Mononuclear cell (primary cell): ENCODE measurements around the gene TIMP2. TPM values are rescaled to one million over a fixed set of nuclear protein-coding genes. Genes with fewer than 3 reads are reported as not detected.
"Not testable (repeated sequence)": the region's sequence is repeated elsewhere in the genome, so short reads cannot be mapped to it uniquely, and the experiment has no call there.

Experiments
- H3K27me3 ChIP-seq: 2 replicates; pipeline ENCODE4 v1.6.0; 2011; ENCODE audit warnings: low read length, control low read depth; ENCODE audit not compliant: insufficient read depth
- H3K4me1 ChIP-seq: 2 replicates; pipeline ENCODE4 v1.5.1; 2011; ENCODE audit warnings: mild to moderate bottlenecking, low read length, control low read depth; ENCODE audit not compliant: insufficient read depth
- H3K4me3 ChIP-seq: 2 replicates; pipeline ENCODE4 v1.5.1; 2011; ENCODE audit warnings: mild to moderate bottlenecking, low read length, moderate library complexity
- H3K9me3 ChIP-seq: 2 replicates; pipeline ENCODE4 v1.5.1; 2011; ENCODE audit warnings: low read depth, mild to moderate bottlenecking, control low read depth, low read length
- total RNA-seq: library from RNA; depleted of rRNA; stranded (reverse); fragments of >200 nt; gene quantifications from one replicate; pipeline ENCODE4 v1.2.3, GENCODE V29; 2012

TIMP2 gene
- total RNA-seq, 1 donor = 19.9 TPM

DNA sequence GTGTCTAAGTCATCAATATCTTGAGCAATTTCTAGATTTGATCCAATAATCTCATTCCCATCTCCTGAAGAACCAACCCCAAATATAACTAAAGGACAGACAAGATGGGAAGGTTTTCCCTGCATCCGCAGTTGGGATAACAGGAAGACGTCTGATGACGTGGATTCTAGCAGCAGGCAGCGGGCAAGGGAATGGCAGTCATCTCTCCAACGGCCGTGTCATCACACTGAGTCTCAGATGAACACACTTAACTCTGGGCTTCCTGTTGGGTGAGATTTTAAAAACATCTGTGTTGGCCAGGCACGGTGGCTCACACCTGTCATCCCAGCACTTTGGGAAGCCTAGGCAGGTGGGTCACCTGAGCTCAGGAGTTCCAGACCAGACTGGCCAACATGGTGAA lies 20.9 kb upstream of the TIMP2 start:
- H3K4me1 ChIP-seq = no peaks in the 10 kb centered on the region
- H3K9me3 ChIP-seq = no peaks in the 10 kb centered on the region
- H3K27me3 ChIP-seq = no peaks in the 10 kb centered on the region
- H3K4me3 ChIP-seq = no peak overlapping the region

DNA sequence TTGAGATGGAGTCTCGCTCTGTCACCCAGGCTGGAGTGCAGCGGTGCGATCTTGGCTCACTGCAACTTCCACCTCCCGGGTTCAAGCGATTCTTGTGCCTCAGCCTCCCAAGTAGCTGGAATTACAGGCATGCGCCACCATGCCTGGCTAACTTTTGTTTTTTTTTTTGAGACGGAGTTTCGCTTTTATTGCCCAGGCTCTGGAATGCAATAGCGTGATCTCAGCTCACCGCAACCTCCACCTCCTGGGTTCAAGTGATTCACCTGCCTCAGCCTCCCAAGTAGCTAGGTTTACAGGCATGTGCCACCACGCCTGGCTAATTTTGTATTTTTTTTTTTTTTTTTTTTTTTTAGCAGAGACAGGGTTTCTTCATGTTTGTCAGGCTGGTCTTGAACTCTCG lies 20.3 kb upstream of the TIMP2 start:
- H3K4me3 ChIP-seq, H3K9me3 ChIP-seq, H3K27me3 ChIP-seq, H3K4me1 ChIP-seq: not testable (repeated sequence)

DNA sequence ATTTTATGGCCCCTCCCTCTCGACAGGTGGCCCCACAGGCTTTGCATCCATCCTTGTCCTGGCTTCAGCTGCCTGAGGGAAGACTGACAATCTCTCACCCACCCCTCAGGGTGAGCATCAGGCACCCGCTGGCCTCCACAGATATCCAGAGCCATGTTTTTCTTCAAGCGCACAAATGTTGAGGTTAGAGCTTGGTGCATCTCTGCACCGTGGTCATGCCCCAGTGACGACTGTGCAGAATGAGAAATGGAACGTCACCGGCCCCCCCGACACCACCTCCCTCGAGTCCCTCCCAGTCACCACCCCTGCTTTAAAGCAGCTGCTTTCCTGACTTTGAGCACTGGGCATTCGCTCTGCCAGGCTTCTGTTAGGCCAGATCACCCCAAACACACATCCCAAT lies 19.8 kb upstream of the TIMP2 start:
- no peaks in the 10 kb centered on the region for H3K27me3 ChIP-seq
- H3K4me1 ChIP-seq = no peaks in the 10 kb centered on the region
- H3K4me3 ChIP-seq = no peak overlapping the region
- H3K9me3 ChIP-seq = no peaks in the 10 kb centered on the region

DNA sequence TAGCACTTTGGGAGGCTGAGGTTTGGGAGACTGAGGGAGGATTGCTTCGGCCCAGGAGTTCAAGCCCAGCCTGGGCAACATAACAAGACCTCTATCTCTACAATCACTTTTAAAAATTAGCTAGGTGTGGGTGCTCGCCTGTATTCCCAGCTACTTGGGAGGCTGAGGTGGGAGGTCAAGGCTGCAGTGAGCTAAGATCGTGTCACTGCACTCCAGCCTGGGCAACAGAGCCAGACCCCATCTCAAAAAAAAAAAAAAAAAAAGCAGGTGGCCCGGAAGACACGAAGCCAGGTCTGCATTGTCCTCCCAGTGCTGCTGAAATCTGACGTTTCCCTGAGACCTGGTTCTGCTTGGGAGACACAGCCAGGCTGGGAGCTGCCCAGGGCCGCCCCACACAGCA lies 18.8 kb upstream of the TIMP2 start:
- H3K27me3 ChIP-seq = no peaks in the 10 kb centered on the region
- H3K4me3 ChIP-seq = no peak overlapping the region
- H3K4me1 ChIP-seq = no peaks in the 10 kb centered on the region
- H3K9me3 ChIP-seq = no peaks in the 10 kb centered on the region

DNA sequence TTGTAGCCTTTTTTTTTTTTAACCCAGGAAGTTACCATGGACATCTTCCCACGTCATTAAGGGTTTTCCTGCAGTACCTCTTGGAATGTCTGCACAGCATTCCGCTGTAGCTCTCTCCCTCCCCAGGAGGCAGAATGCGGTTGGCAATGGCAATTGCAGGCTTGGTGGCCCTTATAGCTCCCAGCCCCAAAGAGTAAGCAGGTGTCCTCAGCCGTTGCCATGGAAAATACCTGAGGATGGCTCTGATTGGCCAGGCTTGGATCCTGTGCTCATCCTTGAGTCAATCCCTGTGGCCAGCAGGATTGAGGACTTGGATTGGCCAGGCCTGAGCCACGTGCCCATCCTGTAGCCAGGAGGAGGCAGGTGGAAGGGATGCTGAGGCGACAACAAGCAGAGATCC lies 15.5 kb upstream of the TIMP2 start:
- Histone ChIP-seq H3K27me3 (no peaks in the 10 kb centered on the region), H3K4me3 (no peak overlapping the region), H3K9me3 (no peaks in the 10 kb centered on the region), H3K4me1 (no peaks in the 10 kb centered on the region)

DNA sequence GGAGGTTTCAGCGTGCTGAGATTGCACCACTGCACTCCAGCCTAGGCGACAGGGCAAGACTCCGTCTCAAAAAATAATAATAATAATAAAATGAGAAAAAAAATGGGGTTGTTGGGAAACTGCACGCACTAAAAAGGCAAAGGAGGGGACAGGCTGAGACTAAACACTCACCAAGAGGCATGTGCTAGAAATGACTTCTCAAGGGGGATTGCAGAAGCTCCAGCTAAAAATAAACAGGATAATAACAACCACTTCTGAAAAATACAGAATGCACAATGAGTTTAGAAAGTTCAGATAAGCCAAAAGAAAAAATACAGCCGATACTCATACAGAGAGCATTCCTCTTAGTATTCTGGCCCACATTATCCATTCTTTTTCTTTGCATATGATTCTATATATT lies 15.1 kb upstream of the TIMP2 start:
- Histone ChIP-seq H3K4me1 (no peaks in the 10 kb centered on the region), H3K9me3 (no peaks in the 10 kb centered on the region), H3K4me3 (no peak overlapping the region), H3K27me3 (no peaks in the 10 kb centered on the region)

DNA sequence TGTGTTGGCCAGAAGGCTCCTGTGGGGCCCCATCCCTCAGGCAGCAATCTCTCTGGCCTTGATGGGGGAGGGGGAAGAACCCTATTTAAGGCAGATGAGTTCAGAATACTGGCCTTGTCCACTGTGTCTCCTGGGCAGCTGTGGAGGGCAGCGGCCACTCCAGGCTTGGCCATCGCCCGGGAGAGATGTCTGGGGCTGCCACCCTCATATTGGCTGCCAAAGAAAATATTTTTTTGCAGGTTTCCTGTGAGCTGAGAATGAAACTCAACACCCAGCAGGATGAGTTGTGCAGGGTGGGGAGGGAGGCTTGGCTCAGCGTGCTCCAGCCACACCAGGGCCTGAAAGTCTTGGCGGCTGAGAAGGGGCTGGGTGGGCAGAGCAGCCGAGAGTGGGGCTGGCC lies 14.4 kb upstream of the TIMP2 start:
- no peak overlapping the region for H3K4me3 ChIP-seq
- no peaks in the 10 kb centered on the region for H3K27me3 ChIP-seq
- no peaks in the 10 kb centered on the region for H3K9me3 ChIP-seq
- no peaks in the 10 kb centered on the region for H3K4me1 ChIP-seq

DNA sequence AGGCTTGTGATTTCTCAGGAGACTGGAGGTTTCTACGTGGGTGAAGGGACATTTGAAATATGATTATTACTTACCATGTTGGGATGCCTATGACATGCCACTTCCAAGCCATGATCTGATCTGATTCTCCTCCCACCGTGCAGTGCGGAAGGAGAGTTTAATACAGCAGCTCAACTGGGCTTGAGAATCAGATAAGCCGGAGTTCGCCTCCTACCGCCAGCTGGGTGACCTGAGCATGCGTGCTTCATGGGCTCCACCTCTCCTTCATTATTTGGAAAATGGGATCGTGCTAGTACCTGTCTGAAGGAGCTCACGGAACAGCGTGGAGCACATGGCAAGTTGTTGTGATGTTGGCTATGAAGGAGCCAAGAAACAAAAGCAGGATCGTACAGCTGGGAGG lies 12.4 kb upstream of the TIMP2 start:
- Histone ChIP-seq H3K4me1 (peaks cover 17% of the 10 kb centered on the region), H3K4me3 (no peak overlapping the region), H3K27me3 (no peaks in the 10 kb centered on the region), H3K9me3 (no peaks in the 10 kb centered on the region)

DNA sequence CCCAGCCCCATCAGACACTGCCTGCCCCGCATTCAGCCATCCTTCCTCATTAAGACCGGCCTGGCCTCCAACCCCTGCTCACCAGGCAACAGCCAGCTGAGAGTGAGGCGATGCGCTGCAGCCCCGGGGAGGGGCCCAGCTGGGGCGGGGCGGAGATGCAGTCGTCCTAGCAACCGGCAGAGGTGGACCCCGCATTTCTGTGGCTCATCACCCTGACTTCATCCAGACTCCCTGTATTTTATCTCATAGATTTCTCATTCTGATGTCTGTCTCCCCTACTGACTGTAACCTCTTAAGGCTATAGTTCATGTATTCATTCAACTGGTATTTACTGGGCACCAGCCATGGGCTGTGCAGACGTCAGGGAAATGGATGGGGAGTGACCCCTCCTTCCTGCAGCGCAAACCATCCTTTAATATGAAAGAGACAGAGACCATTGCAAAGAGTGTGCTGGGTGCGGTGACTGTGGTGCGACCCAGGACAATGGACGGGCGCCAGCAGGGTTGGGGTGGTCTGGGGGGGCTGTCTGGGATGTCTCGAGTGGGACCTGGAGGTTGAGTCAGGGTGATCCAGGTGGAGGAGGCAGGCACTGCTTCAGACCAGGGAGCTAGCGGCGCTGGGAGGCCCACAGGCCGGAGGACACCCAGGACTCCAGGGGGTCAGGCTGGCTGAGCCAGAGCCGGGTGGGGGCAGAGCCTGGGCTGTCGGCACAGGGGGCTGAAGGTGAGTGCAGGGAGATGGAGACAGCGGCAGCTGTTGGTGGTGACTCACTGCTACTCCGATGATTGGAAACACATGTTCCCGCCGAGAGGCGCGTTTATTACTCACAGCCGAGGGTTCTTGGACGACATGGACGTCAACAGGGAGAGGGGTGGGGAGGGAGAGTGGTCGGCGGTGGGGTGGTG lies 10.5 kb upstream of the TIMP2 start:
- Histone ChIP-seq H3K27me3 (no peaks in the 10 kb centered on the region), H3K9me3 (no peaks in the 10 kb centered on the region), H3K4me1 (peaks cover 17% of the 10 kb centered on the region), H3K4me3 (no peak overlapping the region)

DNA sequence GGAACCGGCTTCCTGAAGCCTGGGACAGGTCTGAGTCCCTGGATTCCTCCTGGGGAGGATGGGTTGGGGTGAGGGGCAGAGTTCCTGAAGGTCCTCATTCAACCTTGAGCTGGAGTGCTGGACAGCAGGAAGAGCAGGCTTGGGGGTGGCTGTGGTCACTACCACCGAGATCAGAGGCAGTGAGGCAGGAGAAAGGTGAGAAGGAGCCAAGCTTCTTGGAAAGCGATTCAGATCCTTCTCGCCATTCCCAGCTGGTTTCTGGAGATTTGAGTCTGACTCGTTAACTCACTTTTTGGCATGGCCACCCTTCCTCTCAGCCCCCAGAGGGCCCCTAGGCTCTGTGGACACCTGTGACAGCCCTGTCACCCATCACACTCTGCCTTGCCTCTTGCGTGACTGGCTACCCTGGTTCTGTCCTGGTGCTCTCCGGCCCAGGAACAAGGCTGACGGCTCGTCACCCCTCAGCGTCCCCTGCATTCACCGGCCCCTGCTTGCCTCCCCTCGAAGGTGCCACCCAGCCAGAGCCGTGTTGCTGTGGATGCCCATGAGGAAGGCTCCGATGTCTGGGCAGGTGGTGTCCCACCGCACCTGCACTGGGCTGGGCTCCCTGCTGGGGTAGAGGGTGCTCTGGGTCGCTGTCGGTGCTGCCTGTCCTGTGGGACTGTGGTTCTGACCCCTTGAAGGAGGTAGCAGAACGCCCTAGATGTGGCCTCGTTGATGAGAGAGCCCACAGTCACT lies 9.7 kb upstream of the TIMP2 start:
- H3K9me3 ChIP-seq = no peaks in the 10 kb centered on the region
- no peaks in the 10 kb centered on the region for H3K27me3 ChIP-seq
- peaks cover 17% of the 10 kb centered on the region for H3K4me1 ChIP-seq
- no peak overlapping the region for H3K4me3 ChIP-seq

DNA sequence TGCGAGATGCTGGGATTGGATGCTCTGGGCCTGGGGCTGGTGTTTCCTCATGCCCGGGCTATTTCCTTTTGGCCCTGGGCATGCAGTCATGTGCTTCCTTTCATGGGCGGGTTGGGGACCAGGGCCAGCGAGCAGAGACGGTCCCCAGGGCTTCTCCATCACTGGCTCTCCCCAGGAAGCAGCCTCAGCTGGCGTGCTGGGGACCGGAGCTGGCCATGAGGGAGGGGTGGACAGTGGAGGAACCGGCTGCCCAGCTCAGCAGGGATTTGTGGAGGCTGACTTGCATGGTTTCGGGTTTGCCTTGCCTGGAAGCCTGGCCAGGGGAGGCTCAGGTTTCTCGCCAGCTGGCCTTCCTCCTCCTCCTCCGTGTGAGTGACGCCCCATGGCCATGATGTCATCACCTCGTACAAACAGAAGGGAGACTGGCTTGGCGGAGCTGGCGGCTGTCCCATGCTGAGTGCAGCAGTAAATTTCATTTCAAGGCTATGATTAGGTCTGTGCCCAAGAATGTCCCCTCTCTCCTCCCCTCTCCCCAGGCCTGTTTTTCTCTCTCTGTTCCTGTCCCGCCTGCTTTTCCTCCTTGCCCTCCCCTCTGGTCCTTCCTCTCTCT lies 8.9 kb upstream of the TIMP2 start:
- Histone ChIP-seq H3K27me3 (no peaks in the 10 kb centered on the region), H3K9me3 (no peaks in the 10 kb centered on the region), H3K4me1 (peaks cover 17% of the 10 kb centered on the region), H3K4me3 (no peak overlapping the region)

DNA sequence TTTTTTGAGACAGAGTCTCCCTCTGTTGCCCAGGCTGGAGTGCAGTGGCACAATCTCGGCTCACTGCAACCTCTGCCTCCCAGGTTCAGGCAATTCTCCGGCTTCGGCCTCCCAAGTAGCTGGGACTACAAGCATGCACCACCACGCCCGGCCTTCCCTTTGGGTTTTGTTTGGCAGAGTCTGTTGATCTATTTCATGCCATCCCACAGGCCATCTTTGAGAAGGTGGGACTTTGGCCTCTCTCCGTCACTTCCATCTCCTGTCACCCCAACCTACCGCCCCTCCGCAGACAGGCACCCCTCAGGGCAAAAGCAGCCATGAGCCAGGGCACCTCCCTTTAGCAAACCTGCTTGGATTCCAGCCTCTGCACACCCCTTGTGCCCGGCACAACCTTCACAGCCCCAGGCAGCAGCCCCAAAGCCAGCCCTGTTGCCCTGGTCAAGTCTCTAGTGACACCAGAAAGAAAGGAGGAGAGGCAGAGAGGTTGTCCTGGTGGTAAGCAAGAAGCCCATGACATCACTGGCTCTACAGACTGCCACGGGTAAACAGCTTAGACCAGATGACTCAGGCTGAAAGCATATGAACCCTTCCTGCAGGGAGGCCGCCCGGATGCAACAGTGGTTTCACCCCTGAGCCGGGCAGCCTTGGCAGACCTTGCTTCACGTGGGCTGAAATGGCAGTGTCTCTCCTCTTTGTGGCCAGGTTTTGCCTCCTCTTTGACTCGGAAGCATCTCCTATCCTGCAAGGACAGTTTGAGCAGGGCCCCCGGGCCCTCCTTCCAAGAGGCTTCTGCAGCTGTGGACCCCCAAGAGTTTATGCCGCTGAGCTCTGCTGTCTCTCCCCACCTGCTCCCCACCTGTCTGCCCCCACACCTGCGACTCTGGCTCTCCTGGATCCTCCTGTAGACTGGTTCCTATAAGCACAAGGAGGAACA lies 8.1 kb upstream of the TIMP2 start:
- no peaks in the 10 kb centered on the region for H3K9me3 ChIP-seq
- H3K27me3 ChIP-seq = no peaks in the 10 kb centered on the region
- no peak overlapping the region for H3K4me3 ChIP-seq
- peaks cover 17% of the 10 kb centered on the region for H3K4me1 ChIP-seq

DNA sequence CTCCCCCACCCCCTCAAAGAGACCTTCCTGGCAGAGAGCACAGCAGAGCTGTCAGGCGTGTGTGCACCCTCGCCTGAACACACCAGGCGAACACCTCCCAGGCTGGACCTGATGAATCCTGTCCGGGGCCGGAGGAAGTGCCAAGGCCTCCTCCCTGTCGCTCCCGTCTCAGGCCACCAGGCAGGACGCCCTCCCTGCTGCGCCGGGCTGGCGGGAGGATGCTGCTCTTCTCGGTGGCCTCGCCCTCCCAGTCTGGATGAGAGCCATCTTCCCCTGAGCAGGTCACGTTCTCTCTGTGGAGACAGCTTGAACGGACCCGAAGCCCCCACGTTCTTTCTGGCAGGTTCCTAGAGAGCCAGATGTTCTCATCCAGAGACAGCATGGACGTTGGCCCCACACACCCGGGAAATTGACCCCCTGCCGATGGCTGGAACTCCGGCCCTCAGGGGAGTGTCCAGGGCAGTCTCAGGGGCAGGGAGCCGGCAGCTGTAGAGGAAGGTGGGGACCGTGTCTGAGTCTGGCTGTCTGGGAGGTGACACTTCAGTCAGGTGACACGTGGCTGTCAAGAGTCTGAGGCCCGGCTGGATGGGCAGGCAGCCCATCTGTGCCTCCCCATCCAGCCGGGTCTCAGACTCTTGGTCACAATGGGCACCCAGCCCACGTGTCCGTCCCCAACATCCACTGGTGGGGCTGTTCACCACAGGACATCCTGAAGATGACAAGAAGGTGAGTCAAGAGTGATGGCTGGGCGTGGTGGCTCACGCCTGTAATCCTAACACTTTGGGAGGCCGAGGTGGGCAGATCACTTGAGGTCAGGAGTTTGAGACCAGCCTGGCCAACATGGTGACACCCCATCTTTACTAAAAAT lies 5.0 kb upstream of the TIMP2 start:
- Histone ChIP-seq H3K4me1 (peaks cover 24% of the 10 kb centered on the region), H3K4me3 (no peak overlapping the region), H3K9me3 (no peaks in the 10 kb centered on the region), H3K27me3 (no peaks in the 10 kb centered on the region)
